ENCODE data around the gene ITCH. TPM values are rescaled to one million over a fixed set of nuclear protein-coding genes. Genes with fewer than 3 reads are reported as not detected.
"Not testable (repeated sequence)": the region's sequence is repeated elsewhere in the genome, so short reads cannot be mapped to it uniquely, and the experiment has no call there.

Gene ITCH
- total and polyA plus RNA-seq, 7 donors: 16.3 to 60.6 (median 50.2) TPM

GRCh38 chr20:34373445-34373844 lies 10.4 kb downstream of the ITCH start:
- no peak overlapping the region for H3K4me3 ChIP-seq
- intact Hi-C loops (cut with DNase I): no loop called here
- H3K27ac ChIP-seq: no peak overlapping the region
- H3K36me3 ChIP-seq: peaks cover 0 to 37% (median 11%) of the 10 kb centered on the region in 4 donors
- no peak for TF ChIP-seq EP300 (IDR thresholded peaks at IDR 0.05)
- TF ChIP-seq POLR2AphosphoS5 (IDR thresholded peaks at IDR 0.05): no peak
- no peak for TF ChIP-seq CTCF (IDR thresholded peaks at IDR 0.05)
- TF ChIP-seq POLR2A (IDR thresholded peaks at IDR 0.05): no peak
- 72 to 84% methylated on average over 4 of the region's 4 CpGs for WGBS, 2 donors
- DNase-seq: no peak
- peaks cover 0 to 21% (median 15%) of the 10 kb centered on the region in 4 donors for H3K4me1 ChIP-seq
- H3K27me3 ChIP-seq: no peaks in the 10 kb centered on the region
- H3K9me3 ChIP-seq: no peaks in the 10 kb centered on the region

- TF ChIP-seq POLR2AphosphoS5 (IDR thresholded peaks at IDR 0.05) (no peak), CTCF (IDR thresholded peaks at IDR 0.05) (no peak), EP300 (IDR thresholded peaks at IDR 0.05) (no peak), POLR2A (IDR thresholded peaks at IDR 0.05) (no peak)
- Histone ChIP-seq H3K27ac (no peak overlapping the region), H3K4me3 (no peak overlapping the region), H3K4me1 (peaks cover 0 to 22% (median 13%) of the 10 kb centered on the region in 4 donors), H3K36me3 (peaks cover 0 to 35% (median 11%) of the 10 kb centered on the region in 4 donors), H3K27me3 (no peaks in the 10 kb centered on the region), H3K9me3 (no peaks in the 10 kb centered on the region)
- intact Hi-C loops (cut with DNase I): no loop called here
- WGBS, 2 donors: 19 to 58% methylated on average over 1 of the region's 1 CpG
- no peak for DNase-seq
Observed at GRCh38 chr20:34374209-34374760, 11.2 kb downstream of the ITCH start.

- WGBS, 2 donors: 49 to 77% methylated on average over 5 of the region's 5 CpGs
- intact Hi-C loops (cut with DNase I): no loop called here
- Histone ChIP-seq H3K4me1 (peaks cover 0 to 23% (median 13%) of the 10 kb centered on the region in 4 donors), H3K27ac (no peak overlapping the region), H3K36me3 (peaks cover 0 to 20% (median 4%) of the 10 kb centered on the region in 4 donors), H3K9me3 (no peaks in the 10 kb centered on the region), H3K27me3 (no peaks in the 10 kb centered on the region), H3K4me3 (no peak overlapping the region)
- no peak for DNase-seq
- TF ChIP-seq EP300 (IDR thresholded peaks at IDR 0.05) (no peak), CTCF (IDR thresholded peaks at IDR 0.05) (no peak), POLR2AphosphoS5 (IDR thresholded peaks at IDR 0.05) (no peak), POLR2A (IDR thresholded peaks at IDR 0.05) (no peak)
Observed at GRCh38 chr20:34375977-34376430, 12.9 kb downstream of the ITCH start.

DNA sequence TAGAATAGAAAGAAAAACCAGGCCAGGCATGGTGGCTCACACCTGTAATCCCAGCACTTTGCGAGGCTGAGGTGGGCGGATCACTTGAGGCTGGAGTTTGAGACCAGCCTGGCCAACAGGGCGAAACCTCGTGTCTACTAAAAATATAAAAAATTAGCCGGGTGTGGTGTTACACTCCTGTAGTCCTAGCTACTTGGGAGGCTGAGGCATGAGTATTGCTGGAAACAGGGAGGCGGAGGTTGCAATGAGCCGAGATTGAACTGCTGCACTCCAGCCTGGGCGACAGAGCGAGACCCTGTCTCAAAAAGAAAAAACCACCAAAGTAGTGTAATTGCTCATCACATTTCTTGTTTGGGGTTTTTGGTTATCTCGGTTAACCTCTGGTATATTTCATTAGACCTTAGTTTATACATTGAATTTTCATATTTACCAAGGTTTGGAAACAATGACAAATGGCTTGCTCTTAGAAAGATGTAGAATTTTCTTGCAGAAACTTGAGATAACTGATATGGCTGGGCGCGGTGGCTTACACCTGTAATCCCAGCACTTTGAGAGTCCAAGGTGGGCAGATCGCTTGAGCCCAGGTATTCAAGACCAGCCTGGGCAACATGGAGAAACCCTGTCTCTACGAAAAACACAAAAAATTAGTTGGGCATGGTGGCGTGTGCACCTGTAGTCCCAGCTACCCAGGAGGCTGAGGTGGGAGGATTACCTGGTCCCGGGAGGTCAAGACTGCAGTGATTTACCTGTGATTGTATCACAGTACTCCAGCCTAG lies 14.2 kb downstream of the ITCH start:
- DNase-seq: no peak
- TF ChIP-seq POLR2A (IDR thresholded peaks at IDR 0.05): no peak
- intact Hi-C loops (cut with DNase I): no loop called here
- 86% methylated on average over 16 of the region's 16 CpGs for WGBS, 2 donors
- H3K4me1 ChIP-seq: peaks cover 0 to 23% (median 13%) of the 10 kb centered on the region in 4 donors
- no peak overlapping the region for H3K4me3 ChIP-seq
- H3K27ac ChIP-seq: no peak overlapping the region
- no peaks in the 10 kb centered on the region for H3K9me3 ChIP-seq
- H3K36me3 ChIP-seq: peaks cover 0 to 11% (median 4%) of the 10 kb centered on the region in 4 donors
- no peaks in the 10 kb centered on the region for H3K27me3 ChIP-seq

GRCh38 chr20:34382174-34382573 lies 19.1 kb downstream of the ITCH start:
- peaks cover 0 to 4% (median 0%) of the 10 kb centered on the region in 4 donors for H3K36me3 ChIP-seq
- WGBS, 2 donors: 95 to 97% methylated on average over 3 of the region's 3 CpGs
- intact Hi-C loops (cut with DNase I): no loop called here
- no peak for DNase-seq
- no peak overlapping the region for H3K4me3 ChIP-seq
- H3K4me1 ChIP-seq: peaks cover 0 to 31% (median 19%) of the 10 kb centered on the region in 4 donors
- no peaks in the 10 kb centered on the region for H3K9me3 ChIP-seq
- no peak for TF ChIP-seq POLR2AphosphoS5 (IDR thresholded peaks at IDR 0.05)
- TF ChIP-seq CTCF (IDR thresholded peaks at IDR 0.05): no peak
- TF ChIP-seq EP300 (IDR thresholded peaks at IDR 0.05): no peak
- TF ChIP-seq POLR2A (IDR thresholded peaks at IDR 0.05): no peak
- H3K27ac ChIP-seq: no peak overlapping the region
- H3K27me3 ChIP-seq: no peaks in the 10 kb centered on the region

- intact Hi-C loops (cut with DNase I); DNase-seq; H3K9me3 ChIP-seq; H3K27me3 ChIP-seq; H3K36me3 ChIP-seq; H3K27ac ChIP-seq; H3K4me3 ChIP-seq: not testable (repeated sequence)
- 97 to 98% methylated on average over 14 of the region's 14 CpGs for WGBS, 2 donors
- peaks cover 0 to 31% (median 21%) of the 10 kb centered on the region in 4 donors for H3K4me1 ChIP-seq
Observed at GRCh38 chr20:34382877-34383455, 19.9 kb downstream of the ITCH start.

Measured in sigmoid colon (tissue), 7 donors.